Fibroblast of skin of left quadriceps (primary cell): ENCODE results near the gene GHRHR.

Experiments used
- DNase-seq, 2 experiments: peaks; one replicate each; pipeline ENCODE4 v3.0.0-alpha.2; 2013; ENCODE audit warnings: low read depth in 2 of 2

The GHRHR gene

GRCh38 chr7:30963842-30964241 is at the start of gene GHRHR:
Gene GHRHR, plus strand, starts transcription at chr7:30963953. Its CDS starts 116 bp downstream, at chr7:30964069.
- DNase-seq, result no peak

- no peak for DNase-seq
These were observed 49.2 kb upstream of the GHRHR start for GRCh38 chr7:30914596-30914995.

- no peak for DNase-seq
These were observed 48.6 kb upstream of the GHRHR start for GRCh38 chr7:30915005-30915601.

DNA sequence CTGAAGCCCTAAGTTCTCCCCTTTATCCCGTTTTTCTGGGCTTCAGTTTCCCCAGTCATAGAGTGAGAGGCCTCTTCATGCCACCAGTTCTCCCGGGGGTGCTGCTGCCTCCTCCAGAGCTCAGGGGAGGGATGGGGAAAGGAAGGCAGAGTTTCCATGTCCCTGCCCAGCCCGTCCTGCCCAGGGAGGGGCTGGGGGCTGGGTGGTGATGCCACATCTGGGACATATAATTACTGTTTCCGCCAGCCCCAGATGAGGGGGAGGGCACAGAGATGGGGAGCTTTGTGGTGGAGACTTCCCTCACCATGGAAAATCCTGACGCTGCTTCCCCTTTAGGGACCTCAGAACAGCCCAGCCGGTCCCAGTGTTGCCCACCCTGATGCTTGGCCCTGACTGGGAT is 48.0 kb upstream of the GHRHR start:
- no peak for DNase-seq

DNA sequence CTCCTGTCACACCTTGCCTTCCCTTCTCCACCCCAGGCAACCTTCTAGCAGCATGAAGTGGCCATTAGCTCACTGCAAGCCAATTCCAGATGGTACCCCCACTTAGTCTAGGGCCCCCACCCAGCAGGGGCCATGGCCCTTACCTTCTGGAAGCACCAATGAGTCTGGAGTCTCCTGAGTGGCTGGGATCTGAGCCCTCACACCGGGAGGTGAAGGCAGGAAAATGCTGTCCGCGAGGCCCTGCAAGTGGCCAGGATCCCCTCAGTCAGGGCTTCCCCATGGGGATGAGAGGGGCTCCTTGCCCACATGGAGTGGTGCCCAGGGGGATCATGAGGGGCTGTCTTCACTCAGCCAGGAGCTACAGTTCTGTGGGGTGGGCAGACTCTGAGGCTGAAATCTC is 47.5 kb upstream of the GHRHR start:
- no peak for DNase-seq

DNA sequence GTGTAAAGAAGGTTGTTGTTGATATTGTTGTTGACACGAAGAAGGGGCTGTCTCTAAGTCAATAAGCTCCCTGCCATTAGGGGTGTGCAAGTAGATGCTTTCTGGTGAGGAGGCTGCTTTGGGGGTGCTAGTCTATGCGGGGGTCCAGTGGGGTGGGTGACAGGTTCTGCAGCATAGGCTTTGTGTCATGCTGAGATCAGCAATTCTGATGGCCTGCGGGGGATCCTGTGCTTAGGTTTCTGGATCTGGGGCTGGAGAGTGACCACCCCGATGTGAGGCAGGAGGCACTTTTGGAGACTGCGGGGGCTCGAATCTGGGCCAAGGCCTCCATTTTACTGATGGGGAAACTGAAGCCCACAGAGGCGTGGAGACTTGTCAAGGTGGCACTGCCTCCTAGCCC is 47.0 kb upstream of the GHRHR start:
- DNase-seq, result no peak

- no peak for DNase-seq
These were observed 46.4 kb upstream of the GHRHR start for GRCh38 chr7:30917216-30917893.

DNA sequence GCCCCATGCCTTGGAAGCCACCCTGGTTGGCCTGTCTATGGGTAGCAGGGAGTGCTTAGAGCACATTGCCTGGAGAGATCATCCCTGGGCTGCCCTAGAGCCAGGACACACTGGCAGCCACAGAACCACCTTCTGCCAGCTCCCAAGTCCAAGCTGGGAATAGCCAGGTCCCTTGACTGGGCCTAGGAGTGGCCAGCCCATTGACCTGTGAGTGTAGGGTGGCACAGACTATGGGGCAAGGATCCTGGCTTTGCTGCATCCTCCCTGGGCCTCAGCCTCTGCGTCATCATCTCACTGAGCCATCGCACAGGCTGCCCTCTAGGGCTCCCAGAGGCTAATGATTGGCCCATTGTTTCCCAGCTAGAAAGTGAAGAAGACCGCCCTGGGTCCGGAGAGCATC is 45.1 kb upstream of the GHRHR start:
- no peak for DNase-seq

- no peak for DNase-seq
These were observed 43.7 kb upstream of the GHRHR start for GRCh38 chr7:30920021-30920583.

DNA sequence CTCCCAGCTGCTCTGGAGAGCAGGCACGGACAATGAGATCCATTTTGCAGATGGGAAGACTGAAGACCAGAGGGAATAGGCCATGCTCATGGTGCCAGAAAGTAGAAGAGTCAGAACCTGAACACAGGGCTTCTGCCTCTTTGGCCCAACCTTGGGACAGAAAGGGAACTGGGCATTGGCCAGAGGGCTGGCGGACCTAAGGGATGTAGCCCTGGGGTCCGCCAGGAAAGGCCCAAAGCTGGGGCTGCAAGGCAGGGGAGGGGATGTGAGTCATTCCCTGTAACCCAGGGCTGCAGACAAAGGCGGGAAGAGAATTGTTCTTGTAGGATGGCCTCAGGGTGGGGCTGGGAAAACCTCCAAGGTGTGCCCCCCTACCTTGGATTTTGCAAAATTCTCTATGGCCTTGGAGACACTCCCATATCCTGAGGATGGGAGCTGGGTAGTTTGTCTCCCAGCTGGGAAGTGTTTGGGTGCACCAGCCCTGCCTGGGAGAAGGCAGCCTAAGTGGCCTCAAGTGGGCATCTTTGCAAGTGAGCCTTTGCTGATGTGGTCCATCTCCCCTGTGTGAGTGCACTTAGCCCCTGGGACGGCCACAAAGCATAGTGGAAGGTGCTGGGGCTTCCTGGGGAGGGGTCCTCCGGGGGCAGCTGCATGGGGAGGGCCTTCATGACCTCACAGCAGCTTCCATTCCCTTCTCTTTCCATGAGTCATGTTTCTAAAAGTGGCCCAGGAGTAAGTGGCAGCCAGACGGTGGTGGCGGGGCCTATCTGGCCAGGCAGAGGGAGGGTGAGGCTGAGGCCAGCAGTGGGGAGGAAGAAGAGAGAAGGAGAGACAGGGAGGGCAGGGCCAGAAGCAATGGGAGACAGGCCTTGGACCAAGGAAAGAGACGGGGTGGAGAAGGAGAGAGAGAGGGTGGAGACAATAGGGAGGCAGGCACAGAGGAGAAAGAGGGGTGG is 42.9 kb upstream of the GHRHR start:
- DNase-seq, result no peak

DNA sequence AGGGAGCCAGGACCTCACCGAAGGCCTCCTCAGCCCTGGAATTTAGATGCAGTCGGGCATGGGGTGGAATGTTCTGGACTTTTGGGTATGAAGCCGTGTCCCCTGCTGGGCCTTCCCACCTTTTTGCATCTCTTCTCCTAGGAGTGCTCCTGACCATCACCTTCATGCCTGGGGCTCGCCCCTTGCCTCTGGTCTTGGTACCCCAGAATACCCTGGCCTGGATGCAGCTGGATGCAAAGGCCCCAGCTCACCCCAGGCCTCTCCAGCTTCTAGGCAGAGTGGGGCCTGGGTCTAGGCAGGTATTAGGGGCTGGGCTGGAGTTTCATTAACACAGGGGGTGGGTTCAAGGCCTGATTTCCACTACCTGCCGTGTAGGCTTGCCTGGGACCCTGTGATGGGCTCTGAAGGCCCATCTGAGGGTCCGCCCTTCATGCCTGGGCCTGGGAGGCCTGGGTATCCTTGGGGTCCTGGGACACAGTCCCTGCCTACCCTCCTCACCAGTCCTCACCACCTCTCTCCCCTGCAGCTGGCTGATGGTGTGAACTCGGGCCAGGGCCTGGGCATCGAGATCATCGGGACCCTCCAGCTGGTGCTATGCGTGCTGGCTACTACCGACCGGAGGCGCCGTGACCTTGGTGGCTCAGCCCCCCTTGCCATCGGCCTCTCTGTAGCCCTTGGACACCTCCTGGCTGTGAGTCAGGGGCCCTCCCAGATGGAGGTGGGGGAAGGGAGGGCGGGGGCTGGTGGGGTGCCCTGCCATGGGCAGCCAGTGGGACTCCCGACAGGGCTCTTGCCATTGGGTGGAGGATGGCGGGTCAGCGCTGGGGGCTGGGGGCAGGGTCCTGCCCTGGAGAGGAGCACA is 42.0 kb upstream of the GHRHR start:
- DNase-seq, result no peak

GRCh38 chr7:30922596-30922995 is 41.2 kb upstream of the GHRHR start:
- no peak for DNase-seq

GRCh38 chr7:30923009-30923773 is 40.6 kb upstream of the GHRHR start:
- no peak for DNase-seq

DNA sequence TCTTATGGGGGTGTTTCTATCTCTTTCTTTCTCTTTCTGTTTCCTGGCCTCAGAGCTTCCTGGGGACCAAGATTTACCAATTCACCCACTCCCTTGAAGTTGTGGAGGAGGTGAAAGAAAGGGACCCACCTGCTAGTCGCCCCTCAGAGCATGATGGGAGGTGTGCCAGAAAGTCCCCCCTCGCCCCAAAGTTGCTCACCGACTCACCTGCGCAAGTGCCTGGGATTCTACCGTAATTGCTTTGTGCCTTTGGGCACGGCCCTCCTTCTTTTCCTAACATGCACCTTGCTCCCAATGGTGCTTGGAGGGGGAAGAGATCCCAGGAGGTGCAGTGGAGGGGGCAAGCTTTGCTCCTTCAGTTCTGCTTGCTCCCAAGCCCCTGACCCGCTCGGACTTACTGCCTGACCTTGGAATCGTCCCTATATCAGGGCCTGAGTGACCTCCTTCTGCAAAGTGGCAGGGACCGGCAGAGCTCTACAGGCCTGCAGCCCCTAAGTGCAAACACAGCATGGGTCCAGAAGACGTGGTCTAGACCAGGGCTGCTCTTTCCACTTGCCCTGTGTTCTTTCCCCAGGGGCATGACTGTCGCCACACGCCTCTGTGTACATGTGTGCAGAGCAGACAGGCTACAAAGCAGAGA is 39.9 kb upstream of the GHRHR start:
- no peak for DNase-seq

- DNase-seq, result no peak
These were observed 39.1 kb upstream of the GHRHR start for GRCh38 chr7:30924624-30925023.

GRCh38 chr7:30925117-30925516 is 38.6 kb upstream of the GHRHR start:
- no peak for DNase-seq

GRCh38 chr7:30925913-30926312 is 37.8 kb upstream of the GHRHR start:
- DNase-seq, result no peak

- DNase-seq, result no peak
These were observed 37.4 kb upstream of the GHRHR start for GRCh38 chr7:30926313-30926712.

GRCh38 chr7:30927040-30927439 is 36.7 kb upstream of the GHRHR start:
- DNase-seq, result no peak

DNA sequence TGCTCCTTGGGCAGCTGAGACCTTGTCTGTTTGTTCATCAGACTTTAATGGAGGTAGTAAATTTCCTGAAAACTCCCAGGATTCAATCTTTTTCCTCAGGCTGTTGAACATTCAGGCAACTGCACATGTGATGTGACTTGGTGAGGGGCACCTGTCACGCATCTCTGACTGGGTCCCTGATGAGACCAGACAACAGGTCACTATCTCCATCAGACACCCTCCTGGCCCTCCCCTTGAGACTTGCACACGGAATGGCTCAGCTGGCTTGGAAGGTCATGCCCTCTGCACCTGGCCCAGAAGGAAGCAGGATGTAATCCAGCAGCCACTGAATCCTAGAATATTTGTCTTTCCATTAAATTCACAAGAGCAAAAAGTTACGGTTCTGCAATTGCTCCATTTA is 36.2 kb upstream of the GHRHR start:
- no peak for DNase-seq
